SIG-M5 (cell line): ENCODE data around the gene CTSV.
"Not testable (repeated sequence)": the region's sequence is repeated elsewhere in the genome, so short reads cannot be mapped to it uniquely, and the experiment has no call there.

Experiments
- DNase-seq: peaks from one replicate; lab custom pipeline; 2025; lab: John Stamatoyannopoulos, UW

Gene CTSV

DNA sequence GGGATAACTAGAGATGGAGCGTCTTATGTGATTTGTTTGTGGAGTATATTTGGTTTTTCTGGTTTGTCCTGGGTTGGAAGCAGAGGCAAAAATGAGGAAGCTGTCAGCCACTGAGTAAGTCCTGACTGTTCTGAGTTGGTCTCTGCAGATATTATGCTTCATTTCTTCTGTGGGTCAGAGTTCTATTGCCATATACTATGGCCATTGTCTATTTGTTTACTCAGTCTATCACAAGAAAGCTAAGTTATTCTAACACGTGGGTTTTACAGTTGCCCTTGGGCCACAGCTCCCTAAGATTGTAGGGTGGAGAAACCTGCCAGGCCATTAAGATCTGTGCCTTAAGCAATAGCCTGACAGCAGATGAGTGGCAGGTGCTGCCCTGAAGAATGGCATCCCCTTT is 3.0 kb upstream of the CTSV start:
- DNase-seq: no peak

DNA sequence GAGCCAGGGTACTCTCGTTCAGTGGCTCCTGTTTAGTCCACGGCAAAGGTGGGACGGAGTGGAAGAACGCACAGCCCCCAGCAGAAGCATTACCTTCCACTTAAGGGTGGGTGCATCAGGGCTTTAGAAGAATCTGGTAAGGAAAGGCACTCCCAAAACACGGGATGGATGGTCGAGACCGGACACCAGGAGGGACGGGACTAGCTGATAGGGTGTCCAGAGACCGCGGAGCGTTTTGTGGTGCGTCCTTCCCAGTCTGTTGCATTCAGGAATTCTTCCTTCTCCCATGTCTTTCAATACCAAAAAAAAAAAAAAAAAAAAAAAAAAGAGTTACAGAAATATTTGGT is 545 bp upstream of the CTSV start:
- no peak for DNase-seq

DNA sequence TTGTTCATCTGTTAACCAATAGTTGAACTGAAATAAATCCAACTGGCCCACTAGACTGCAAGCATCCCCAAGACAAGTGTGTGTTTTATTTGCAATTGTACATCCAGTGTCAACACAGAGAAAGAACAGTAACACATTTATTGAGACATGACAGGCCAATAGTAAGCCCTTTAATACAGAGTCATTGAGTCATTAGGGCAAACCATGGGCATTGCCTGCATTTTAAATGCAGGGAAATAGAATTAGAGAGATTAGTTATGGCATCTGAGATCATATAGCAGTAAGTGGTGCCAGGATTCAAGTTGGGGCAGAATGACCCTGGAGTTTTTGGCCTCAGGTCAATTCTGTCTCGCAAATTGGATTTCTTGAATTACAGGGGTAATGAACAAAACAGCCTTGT is 15.4 kb downstream of the CTSV start:
- not testable (repeated sequence) for DNase-seq

DNA sequence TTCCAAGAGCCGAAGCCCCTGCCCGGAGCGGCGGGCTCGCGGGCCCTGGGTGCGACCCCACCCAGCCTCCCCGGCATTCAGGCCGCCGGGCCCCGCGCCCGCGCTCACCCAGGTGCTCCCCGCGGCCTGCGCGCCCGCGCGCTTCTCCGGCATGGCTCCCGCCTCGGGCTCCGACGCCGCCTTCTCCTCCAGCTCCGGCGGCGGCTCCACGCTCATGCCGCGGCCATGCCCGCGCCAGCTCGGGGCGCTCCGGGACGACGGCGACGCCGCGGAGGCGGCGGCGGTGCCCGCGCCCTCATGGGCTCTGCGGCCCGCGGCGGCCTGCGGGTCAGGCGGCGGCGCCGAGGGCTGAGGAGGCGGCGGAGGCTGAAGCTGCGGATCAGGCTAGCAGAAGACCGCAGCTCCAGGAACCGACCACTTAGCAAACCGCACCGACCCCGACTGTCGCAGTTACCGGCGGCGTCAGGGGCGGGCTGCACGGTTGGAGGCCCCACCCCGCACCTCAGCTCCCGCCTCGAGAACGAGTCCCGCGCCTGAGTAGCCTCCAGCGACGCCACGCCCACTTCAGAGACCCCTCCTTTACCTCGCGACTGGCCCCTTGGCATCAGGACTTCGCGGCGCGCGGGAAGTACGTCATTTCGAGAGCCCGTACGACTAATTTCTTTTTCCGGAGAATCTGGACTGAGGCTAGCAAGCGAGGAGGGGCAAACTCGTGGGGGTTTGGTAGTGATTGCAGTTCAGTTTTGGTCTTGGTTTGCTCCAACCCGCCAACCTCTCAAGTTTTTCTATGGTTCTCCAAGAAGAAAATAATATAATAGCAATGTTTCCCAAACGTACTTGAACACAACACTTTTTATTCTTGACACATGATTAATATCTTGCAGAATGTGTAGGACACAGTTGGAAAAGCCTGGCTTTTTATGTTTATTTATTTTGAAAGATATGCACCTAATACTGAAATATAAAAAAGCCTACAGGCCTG is 25.5 kb downstream of the CTSV start:
- not testable (repeated sequence) for DNase-seq

DNA sequence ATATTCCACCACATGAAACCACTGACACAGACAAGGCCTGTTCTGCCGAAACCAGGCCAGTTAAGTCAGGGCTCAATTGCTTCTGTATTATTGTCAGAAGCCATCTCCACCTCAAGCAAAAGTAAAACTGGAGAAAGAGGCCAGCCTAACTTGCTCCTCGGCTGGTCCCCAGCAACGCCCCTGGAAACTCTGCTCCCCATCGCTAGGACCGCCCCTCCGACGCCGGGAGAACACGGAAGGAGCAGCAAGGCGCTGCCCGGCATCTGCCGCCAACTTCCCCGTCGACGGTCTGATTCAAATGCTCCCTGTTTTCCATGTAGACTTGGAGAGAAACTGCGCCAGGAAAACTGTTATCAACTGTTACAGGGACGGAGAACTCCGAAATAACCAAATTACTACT is 26.3 kb downstream of the CTSV start:
- not testable (repeated sequence) for DNase-seq

DNA sequence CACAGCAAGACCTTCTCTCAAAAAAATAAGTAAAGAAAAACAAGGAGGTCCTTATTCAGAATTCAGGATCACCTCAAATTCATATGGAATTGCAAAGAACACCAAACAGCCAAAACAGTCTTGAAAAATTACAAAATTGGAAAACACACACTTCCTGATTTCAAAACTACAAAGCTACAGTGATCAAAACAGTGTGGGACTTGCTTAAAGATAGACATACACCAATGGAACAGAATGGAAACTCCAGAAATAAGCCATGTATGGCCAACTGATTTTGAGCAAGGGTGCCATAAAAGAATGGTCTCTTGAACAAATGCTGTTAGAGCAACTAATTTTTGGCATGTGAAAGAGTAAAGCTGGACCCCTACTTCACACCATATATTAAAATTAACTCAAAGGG is 36.7 kb downstream of the CTSV start:
- not testable (repeated sequence) for DNase-seq

DNA sequence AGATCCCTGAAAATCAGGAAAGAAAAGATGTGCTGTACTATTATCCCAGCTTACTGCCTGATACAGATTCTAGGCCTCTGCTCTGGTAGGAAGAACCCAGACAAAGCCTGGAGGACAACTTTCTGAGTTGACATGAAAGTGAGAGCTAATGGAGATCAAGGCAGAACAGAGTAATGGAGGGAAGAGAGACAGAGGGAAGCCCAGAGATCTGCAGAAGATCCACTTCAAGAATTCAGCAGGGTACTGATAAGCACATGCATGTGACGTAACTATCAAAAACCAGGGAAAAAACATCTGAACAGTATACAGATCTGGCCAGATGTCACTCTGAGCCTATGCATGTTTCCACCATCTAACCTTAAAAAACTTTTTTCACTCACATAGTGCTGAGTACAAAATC is 37.6 kb downstream of the CTSV start:
- DNase-seq: not testable (repeated sequence)

DNA sequence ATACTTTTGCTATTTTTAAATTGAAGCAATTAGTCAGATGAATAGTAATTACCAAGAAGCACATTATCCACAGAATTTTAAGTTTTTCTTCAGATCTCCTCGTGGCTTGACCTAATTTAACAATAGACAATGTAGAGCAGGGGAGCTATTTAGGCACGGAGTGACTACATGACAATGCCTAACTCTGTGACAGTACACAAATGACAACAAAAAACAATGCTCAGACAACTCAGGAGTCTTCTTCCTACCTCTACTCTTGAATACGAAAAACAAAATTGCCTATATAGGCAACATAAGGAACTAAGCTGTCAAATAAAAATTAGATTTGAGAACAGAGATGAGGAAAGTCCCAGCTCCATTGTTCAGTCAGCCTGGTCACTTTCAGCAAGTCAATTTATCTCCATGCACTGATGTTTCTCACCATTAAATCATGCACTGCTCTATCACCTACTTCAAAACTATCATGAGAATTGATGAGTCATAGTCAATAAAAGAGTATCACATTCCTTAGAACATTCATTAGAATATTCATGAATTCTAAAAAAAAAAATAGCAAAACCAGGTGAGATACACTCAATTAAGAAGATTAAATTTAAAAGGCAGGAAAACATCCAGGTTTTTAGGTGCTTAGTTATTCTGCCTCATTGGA is 38.7 kb downstream of the CTSV start:
- DNase-seq: not testable (repeated sequence)

DNA sequence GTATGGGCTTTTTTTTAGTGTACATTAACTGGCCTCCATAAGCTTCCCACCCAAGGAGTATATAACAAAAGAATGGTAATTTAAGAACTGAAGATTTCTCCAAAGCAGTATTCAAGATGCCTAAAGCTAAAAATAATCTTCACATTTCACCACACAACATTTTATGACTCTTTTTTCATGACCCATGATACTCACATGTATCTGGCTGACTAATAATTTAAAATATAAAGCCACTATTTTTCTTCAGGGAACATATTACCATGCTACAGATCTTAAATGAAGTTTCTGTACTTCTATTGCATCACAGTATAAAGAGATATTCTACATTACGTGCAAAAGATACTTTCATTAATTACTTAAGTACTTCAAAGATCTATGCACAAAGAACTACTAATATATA is 39.2 kb downstream of the CTSV start:
- DNase-seq: not testable (repeated sequence)

DNA sequence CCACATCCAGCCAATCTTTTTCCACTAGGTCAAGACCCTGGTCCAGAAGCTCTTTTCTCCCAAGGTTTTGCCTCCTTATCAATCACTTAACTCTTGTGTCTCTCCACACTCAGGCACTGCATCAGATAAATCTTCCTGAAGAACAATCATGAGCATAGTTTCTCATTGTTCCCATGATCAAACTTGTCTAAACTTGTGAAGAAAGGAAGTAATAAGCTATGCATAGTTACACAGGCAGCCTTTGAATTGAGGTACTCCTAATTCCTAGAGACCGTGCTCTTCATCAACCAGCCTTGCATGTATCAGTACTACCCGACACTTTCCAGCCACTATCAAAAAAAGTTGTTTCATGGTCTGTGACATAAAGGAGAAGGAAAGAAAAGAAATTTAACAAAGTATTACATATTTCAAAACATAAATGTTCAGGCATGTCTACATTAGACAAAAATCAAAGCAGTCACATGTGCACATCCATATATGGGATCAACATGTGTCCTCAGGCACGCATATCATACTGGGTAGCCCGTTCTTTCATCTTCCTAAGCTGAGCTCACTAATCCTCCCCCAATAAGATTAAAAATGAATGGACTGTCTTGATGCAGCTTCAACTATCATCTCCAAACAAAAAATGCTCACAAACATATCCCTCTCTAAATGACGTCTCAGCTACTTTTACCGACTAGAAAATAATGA is 41.8 kb downstream of the CTSV start:
- DNase-seq: not testable (repeated sequence)

DNA sequence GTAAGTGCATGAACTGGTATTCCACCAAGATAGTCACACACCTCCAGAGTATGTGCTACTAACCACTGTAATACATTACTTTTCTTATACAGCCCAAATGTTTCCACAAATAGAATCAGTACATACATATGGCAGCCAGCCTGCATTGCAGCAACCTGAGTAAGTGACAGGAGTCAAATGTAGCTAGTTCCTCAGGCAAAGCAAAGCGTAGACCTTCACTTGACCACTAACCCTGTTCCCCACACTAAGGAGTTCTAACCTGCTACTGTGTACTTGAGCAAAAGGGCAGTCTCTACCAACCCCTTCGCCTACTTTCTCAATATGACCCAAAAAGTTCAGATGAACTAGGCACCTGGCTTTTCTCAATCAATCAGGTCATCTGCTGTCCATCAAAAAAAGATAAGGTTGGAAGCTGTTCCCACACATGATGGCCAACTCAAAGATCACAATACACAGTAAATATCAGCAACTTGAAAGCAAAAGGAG is 44.4 kb downstream of the CTSV start:
- not testable (repeated sequence) for DNase-seq

DNA sequence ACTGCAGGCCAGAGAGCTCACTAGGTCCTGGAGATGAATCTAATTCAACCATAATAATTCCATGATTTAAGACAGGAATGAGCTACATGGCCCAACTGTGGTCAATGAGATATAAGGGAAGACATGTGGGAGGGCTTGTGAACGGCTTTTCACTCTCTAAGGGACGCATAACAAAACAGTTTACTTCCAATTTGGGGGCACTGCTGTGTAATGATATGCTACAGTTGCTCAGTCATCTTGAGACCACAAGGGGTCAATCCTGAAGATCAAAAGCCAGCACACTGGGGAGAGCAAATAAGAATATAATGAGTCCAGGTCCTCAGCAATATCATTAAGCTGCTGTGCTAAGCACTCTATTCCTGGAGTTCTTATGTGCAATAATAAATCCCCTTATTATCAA is 46.6 kb downstream of the CTSV start:
- not testable (repeated sequence) for DNase-seq

DNA sequence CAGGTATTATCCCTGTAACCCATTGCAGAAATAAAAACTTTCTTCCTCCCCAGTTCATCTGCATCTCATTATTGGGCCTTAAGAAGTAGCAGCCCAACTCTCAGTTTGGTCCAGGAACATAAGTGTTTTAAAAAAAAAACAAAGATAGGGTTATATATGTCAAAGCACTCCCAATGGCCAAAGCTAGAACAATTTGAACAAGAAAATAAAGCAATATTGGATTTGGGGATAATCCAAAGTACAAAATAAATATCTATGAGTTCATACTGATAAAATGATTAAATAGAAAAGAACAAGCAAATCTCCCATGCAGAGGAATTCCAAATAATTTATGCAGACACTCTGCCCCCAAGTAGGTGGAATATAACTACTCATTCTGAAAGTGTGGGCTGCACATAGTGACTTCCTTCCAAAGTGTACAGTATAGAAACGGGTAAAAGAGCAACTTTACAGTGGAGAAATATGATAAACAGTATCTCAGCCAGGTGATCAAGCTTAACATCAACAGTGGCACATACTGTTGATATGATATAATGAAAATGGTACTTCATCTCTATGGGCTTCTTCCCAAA is 49.1 kb downstream of the CTSV start:
- DNase-seq: not testable (repeated sequence)

DNA sequence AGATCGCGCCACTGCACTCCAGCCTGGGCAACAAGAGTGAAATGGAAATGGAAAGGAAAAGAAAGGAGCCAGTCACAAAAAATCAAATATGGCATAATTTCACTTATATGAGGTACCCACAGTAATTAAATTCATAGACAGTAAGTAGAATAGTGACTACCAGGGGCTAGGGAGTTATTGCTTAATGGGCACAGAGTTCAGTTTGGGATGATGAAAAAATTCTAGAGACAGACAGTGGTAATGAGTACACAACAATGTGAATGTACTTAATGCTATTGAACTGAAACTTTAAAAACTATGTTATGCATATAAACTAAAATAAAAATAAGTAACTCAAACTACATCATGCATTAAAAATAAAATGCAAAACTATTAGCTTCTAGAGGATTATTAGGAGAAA is 54.1 kb downstream of the CTSV start:
- not testable (repeated sequence) for DNase-seq

DNA sequence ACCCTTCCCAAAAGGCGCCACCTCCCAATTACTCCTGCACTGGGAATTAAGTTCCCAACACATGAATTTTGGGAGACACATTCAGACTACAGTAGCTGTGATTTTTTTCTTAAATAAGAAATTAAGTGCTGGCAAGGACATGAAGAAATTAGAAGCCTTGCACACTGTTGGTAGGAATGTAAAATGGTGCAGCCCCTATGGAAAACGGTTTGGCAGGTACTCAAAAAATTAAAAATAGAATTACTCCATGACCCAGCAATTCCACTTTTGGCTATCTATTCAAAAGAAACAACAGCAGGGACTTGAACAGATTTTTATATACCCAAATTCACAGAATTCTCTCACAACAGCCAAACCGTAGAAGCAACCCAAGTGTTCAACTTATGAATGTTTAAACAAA is 54.8 kb downstream of the CTSV start:
- not testable (repeated sequence) for DNase-seq

DNA sequence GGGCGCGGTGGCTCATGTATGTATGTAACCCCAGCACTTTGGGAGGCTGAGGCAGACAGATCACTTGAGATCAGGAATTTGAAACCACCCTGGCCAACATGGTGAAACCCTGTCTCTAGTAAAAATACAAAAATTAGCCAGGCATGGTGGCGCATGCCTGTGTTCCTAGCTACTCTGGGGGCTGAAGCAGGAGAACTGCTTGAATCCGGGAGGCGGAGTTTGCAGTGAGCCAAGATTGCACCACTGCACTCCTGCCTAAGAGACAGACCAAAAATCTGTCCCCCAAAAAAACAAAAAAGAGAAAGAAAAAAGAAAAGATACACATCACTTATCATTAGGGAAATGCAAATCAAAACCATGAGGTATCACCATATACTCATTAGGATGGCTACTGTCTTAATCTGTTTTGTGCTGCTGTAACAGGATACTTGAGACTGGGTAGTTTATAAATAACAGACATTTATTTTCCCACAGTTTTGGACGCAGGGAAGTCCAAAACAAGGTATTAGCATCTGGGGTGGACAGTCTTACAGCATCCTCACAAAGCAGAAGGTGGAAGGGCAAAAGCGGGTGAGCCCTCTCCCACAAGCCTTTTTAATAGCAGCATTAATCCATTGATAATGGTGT is 55.3 kb downstream of the CTSV start:
- not testable (repeated sequence) for DNase-seq
